ENCODE measurements around the gene NELL1.

The NELL1 gene

GRCh38 chr11:21461701-21462100, 792.3 kb downstream of the NELL1 start:
- H3K4me3 ChIP-seq (ENCODE audit: low read depth, low read length), result no peak overlapping the region
- TF ChIP-seq, protein P1, sequence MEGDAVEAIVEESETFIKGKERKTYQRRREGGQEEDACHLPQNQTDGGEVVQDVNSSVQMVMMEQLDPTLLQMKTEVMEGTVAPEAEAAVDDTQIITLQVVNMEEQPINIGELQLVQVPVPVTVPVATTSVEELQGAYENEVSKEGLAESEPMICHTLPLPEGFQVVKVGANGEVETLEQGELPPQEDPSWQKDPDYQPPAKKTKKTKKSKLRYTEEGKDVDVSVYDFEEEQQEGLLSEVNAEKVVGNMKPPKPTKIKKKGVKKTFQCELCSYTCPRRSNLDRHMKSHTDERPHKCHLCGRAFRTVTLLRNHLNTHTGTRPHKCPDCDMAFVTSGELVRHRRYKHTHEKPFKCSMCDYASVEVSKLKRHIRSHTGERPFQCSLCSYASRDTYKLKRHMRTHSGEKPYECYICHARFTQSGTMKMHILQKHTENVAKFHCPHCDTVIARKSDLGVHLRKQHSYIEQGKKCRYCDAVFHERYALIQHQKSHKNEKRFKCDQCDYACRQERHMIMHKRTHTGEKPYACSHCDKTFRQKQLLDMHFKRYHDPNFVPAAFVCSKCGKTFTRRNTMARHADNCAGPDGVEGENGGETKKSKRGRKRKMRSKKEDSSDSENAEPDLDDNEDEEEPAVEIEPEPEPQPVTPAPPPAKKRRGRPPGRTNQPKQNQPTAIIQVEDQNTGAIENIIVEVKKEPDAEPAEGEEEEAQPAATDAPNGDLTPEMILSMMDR (IDR thresholded peaks at IDR 0.05; ENCODE audit: low read depth, low read length, missing control alignments), result no peak
- in situ Hi-C loops (cut with HindIII; ENCODE audit: low sequenced_read_pairs), result no loop called here
- DNase-seq (ENCODE audit: low read depth), result no peak

- TF ChIP-seq, protein P1 (IDR thresholded peaks at IDR 0.05; ENCODE audit: low read depth, low read length, missing control alignments), result no peak
- DNase-seq (ENCODE audit: low read depth), result no peak
- in situ Hi-C loops (cut with HindIII; ENCODE audit: low sequenced_read_pairs), result no loop called here
Measured at GRCh38 chr11:21464601-21465193, 795.3 kb downstream of the NELL1 start.

GRCh38 chr11:21465203-21465602, 795.8 kb downstream of the NELL1 start:
- DNase-seq (ENCODE audit: low read depth), result no peak
- in situ Hi-C loops (cut with HindIII; ENCODE audit: low sequenced_read_pairs), result no loop called here
- H3K4me3 ChIP-seq (ENCODE audit: low read depth, low read length), result no peak overlapping the region
- TF ChIP-seq, protein P1 (IDR thresholded peaks at IDR 0.05; ENCODE audit: low read depth, low read length, missing control alignments), result no peak

More at GRCh38 chr11:21464601-21465193, 795.3 kb downstream of the NELL1 start:
- H3K4me3 ChIP-seq (ENCODE audit: low read depth, low read length), result no peak overlapping the region

DNA sequence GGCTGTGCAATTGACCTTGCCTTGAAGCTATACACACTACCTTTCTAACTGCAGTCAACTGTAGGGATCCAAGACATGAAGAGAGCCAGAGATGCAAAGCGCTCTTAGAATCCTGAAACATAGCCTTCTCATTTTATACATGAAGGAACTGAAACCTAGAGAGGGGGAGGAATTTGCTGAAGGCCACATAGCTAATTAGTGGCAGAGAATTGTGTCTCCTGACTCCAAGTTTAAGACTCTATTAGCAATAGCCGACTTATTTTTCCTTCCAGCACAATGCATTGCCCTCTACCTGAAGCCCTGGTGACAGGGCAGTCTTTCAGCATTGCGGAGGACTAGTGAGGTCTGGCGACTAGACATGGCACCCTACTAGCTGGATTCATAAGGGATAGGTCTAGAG, 796.5 kb downstream of the NELL1 start:
- TF ChIP-seq, protein P1 (IDR thresholded peaks at IDR 0.05; ENCODE audit: low read depth, low read length, missing control alignments), result no peak
- DNase-seq (ENCODE audit: low read depth), result no peak
- in situ Hi-C loops (cut with HindIII; ENCODE audit: low sequenced_read_pairs), result no loop called here
- H3K4me3 ChIP-seq (ENCODE audit: low read depth, low read length), result no peak overlapping the region

DNA sequence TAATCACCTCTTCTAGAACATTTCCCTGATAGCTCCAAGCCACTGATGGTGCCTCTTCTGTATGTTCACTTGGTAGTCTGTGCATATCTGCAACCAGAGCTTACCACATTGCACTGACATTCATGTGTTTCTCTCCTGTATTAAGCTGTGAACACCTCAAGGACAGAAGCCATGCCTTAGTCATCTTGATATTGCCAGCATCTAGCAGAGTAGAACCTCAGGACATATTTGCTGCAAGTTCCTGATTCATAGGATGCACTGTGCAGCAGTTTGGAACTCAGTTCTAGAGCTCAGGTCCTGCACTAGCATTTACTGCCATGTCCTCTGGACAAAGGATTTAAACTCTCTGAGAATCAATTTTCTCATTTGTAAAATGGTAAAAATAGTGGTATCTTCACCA, 801.1 kb downstream of the NELL1 start:
- in situ Hi-C loops (cut with HindIII; ENCODE audit: low sequenced_read_pairs), result no loop called here
- no peak overlapping the region for H3K4me3 ChIP-seq (ENCODE audit: low read depth, low read length)
- no peak for DNase-seq (ENCODE audit: low read depth)
- TF ChIP-seq, protein P1 (IDR thresholded peaks at IDR 0.05; ENCODE audit: low read depth, low read length, missing control alignments), result no peak

DNA sequence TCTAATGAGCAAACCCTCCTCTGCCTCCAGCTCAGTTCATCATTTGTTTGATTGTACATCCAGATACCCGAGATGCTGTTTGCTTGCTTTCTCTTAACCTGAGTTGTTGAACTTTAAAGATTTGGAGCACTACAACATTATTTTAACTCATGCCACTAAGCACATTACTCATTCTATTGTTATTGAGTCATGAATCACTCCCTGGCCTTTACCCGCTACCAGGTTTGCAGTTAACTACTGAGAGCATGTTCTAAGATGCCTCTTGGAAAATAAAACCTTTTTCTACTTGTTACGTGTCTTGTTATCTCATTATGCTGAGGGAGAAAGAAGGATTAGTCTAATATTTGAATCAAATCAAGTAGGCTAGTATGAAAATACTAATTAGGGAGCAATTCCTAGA, 802.9 kb downstream of the NELL1 start:
- in situ Hi-C loops (cut with HindIII; ENCODE audit: low sequenced_read_pairs), result no loop called here
- no peak overlapping the region for H3K4me3 ChIP-seq (ENCODE audit: low read depth, low read length)
- DNase-seq (ENCODE audit: low read depth), result no peak
- TF ChIP-seq, protein P1 (IDR thresholded peaks at IDR 0.05; ENCODE audit: low read depth, low read length, missing control alignments), result no peak
